AG08396 (cell line): ENCODE measurements around the gene PXN.
A peak's percentile ranks its signal among the peaks of the same experiment; 100 is the strongest.

Experiments used
- DNase-seq: peaks from one replicate; pipeline ENCODE4 v3.0.0; 2012; ENCODE audit warnings: low spot score, mixed read lengths

The PXN gene

GRCh38 chr12:120265473-120266179 is at the start of gene PXN:
PXN (minus strand) TSS chr12:120265730; CDS start chr12:120265629, 101 bp downstream.
- peak; percentile 98 for DNase-seq

DNA sequence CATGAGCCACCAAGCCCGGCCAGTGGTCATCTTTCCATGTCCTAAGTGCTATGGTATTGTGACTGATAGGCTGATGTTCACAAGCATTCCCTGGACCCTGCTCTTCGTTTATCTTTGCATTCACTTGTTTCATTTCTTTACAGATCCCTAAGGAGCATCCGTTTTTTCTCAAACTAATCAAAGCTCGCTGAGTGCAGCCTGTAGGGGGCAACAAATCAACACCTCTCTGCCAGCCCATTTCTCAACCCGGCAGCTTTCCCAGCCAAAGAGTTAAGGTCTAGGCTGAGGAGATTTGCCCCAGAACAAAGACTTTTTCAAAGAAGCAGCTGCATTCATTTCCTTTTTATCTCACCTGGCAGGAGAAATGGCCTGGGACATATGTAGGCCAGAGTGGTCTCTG is 48.7 kb upstream of the PXN start:
- no peak for DNase-seq

GRCh38 chr12:120301962-120302815 is 36.7 kb upstream of the PXN start, which contains the start of gene SIRT4:
SIRT4 (plus strand) TSS chr12:120302321; CDS start chr12:120303562, 1,241 bp downstream.
- DNase-seq = peak; percentile 91

GRCh38 chr12:120292661-120293531 is 27.4 kb upstream of the PXN start, which contains the start of gene RNU4-1:
RNU4-1 (minus strand) TSS chr12:120293237.
- peak; percentile 44 for DNase-seq

GRCh38 chr12:120292411-120292660 is 26.8 kb upstream of the PXN start:
- DNase-seq = no peak

DNA sequence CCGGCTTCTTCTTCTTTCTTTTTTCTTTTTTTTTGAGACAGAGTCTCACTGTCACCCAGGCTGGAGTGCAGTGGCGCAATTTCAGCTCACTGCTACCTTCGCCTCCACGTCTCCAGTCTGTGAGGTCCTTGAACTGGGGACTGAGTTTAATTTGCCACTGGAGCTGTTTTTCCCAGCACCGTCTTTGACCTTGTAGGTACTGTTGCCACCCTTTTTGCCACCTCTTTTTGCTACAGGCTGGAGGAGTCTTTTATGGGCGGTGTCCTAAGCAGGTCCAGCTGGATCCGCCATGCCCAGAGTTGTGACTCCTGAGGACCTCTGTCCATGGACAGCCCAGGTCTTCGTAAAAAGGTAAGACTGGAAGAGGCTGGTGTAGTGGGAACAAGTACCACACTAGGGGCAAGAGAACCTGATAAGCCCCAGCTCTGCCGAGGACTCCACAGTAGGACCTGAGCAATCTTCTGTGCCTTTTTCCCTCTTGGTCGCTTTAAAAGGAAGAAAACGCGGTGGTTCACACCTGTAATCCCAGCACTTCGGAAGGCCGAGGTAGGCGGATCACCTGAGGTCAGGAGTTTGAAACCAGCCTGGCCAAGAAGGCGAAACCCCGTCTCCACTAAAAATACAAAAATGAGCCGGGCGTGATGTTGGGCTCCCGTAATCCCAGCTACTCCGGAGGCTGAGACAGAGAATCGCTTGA is 25.2 kb upstream of the PXN start:
- DNase-seq = no peak

DNA sequence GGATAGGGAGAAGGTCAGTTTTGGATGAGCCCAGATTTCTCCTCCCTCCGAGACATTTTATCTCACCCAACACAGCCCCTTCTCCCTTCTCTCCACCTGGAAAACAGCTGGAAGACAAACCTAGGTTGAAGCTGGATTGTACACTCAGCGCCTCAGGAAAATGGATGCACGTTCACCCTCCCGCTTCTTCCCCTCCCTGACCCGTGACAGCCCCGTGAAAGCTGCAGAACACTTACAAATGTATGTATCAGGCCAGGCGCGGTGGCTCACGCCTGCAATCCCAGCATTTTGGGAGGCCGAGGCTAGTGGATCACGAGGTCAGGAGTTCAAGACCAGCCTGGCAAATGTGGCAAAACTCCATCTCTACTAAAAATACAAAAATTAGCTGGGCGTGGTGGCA is 22.0 kb upstream of the PXN start:
- no peak for DNase-seq

DNA sequence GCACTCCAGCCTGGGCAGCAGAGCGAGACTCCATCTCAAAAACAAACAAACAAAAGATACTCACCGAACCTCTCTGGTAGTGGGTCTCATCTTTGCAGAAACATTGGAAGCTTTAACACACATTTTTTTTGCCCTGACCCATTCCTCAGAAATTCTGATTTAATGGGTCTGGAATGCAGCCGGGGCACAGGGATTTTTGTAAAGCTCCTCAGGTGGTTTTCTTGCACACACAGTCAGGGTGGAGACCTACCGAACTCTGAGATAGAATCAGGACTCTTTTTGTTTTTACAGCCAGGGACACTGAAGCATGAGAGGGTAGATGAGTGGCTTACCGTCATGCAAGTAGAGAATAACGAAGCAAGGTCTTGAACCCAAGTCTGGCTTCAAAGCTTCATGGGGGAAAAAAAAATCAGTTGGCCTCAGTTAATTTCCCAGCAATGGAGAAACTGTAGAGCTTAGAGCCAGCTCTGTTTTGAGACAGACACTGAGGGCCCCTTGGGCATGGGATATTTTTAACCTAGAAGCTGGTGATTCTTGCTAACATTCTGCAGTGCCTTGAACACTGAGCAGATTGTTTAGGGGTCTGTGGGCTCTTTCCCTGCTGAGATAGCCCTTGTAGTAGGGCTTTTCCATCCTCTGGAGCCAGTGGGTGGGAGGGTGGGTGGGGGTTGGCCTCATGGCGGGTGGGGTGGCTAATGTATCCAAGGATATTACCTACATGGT is 21.4 kb upstream of the PXN start:
- no peak for DNase-seq

DNA sequence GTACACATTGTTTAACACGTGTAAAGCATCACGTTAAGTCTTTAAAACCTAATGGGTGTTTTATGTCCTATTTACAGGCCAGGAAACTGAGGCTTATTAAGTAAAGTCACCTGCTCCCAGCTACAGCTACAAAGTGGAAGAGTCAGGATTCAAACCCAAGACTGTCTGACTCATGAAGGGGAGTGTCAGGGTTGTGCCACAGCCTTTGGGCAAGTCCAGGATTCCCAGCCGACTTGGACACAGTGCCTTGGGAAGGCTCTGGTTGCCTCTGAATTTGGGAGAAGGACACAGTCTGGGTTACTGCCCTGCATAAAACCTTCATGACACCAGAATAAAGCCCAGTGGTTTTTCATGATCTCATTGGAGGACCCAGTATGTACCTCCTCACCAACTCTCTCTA is 18.9 kb upstream of the PXN start:
- no peak for DNase-seq

DNA sequence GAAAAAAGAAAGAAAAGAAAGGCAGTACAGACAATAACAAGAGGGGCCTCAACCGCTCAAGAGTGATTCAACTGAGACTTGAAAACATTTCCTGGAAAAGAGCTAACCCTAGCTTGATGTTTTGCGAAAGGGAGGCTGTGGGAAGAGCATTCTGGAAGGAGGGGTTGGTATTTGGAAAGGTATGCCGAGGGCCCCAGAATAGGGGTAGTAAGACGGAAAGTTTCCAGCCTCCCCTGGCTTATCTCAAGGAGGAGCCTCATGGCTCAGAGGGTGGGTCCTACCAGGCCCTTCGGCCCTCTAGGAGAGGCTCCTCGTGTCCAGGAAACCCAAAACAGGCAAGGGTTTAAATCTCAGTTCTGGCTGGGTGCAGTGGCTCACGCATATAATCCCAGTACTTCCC is 17.8 kb upstream of the PXN start:
- no peak for DNase-seq

- DNase-seq = no peak
Measured at GRCh38 chr12:120278137-120279069, 12.9 kb upstream of the PXN start.

- DNase-seq = no peak
Measured at GRCh38 chr12:120276734-120277133, 11.2 kb upstream of the PXN start.

- no peak for DNase-seq
Measured at GRCh38 chr12:120267736-120268135, 2.2 kb upstream of the PXN start.

DNA sequence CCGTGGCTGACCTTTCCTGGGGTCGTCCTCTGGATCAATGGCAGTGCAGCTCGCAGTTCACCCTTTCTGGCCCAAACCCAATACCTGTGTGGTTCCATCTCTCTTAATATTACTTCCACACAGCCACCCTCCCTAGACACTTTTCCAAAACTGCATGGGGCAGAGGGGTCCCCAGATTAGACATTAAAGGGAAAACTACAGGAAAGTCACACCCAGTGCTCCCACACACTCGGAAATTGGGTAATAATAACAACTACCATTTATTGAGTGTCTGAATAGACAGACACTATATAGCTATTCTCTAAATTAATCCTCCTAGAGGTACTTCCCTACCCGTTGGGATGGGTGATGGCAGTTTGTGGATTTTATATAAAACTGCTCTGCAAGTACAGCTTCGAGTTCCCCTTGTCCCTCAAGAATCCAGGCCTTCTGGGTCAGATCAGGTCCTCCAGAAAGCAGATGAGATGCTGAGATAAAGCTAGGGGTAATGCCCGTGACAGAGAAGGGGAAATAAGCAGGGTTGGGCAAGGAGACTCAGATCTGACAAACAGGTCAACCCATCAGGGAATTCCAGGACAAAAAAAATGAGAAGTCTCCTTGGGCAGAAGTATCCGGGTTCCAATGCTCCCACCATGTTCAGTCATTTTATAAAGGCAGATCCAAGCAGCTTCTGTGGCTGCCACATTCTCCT is 795 bp upstream of the PXN start:
- DNase-seq = no peak

DNA sequence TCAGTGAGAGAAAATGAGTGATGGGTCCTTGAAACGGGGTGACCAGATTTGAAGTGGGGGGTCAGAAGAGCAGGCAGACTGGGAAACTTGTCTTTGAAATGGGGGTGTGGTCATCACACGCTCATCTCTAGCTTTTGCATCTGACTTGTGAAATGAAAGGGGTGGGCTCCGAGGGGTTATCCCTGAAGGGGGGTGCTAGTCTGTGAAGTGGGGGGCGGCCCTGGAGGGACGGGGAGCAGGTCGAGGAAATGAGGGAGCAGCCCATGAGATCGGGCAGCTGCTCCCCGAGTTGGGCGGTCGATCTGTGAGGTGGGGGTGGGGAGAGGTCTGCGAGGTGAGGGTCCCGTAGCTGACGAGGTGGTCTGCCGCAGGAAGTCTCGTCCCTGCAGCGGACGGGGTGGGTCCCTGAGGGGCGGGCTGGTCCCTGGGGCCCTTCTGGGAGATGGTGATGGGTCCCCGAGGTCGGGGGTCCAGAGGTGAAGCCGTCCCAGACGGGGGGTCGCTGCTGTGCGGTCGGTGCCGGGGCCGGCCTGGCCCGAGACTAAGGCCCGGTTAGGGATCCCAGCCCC is 542 bp downstream of the PXN start:
- no peak for DNase-seq

DNA sequence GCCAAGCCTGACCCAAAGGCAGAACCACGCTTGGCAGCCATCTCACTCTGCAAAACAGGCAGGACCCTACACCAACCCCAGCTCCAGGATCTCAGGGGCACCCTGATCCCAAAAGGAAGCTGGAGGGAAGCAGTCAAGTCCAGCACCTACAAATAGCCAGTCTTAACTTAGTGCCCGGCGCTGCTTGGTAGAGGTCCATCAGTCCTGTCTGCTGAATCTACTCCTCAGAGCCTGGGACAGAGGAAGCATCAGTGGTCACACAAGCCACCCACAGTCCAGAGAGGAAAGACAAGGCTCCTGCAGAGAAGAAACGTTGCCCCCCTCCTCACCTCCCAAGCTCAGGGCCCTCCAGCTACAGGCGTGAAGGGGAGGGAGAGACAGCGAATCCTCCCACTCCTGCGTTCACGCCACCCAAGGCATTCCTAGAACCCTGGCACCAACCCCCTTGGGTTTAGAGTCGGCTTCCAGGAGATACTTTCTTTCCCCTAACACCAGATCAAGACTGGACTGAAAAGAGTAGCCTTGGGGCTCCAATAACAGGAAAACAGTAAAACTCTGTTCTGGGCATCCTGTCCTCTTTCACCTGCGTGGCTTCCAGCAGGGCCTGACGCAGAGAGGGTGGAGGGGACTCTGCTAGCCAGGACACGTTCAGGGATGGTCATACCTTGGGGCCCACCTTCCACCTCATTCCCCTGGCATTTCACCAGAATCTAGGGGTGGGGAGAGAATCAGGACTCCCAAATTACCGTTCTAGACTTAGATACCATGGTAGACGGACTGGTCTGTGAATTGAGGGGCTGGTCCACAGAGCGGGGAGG is 1.2 kb downstream of the PXN start:
- DNase-seq = no peak

GRCh38 chr12:120263748-120264085 is 1.8 kb downstream of the PXN start:
- DNase-seq = no peak
